HG03196 (cell line): ENCODE data around the gene C4orf51.
"Not testable (repeated sequence)": the region's sequence is repeated elsewhere in the genome, so short reads cannot be mapped to it uniquely, and the experiment has no call there.

ENCODE experiments used
- ATAC-seq: cut with Tn5 transposase; IDR thresholded peaks from one replicate; pipeline ENCODE4 v1.9.1; 2021; ENCODE audit not compliant: unreplicated experiment

The C4orf51 gene

DNA sequence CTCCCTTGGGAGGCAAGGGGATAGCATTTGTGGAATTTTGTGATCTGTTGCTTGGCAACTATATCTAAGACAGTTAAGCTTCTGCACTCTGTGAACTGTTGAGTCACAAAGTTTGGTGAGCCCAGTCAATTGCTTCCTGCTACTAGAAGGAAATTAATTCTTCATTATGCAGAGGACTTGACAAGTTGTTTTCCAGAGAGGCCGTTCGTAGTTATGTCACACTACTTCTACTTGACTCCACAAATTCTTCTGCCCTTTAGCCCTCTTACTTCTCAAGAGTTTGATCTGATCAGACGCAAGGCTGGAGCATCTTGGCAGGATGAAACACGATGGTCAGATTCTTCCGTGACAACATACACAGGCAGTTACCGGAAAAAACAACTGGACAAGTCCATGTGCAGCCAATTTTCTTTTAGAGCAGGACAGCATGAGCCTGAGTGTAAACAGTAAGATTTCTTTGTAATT lies at the start of gene C4orf51:
TSS of gene C4orf51 (plus strand) at position 156 of the 465 bp plus-strand sequence. CDS start at position 214, 58 bp downstream.
- no peak for ATAC-seq

DNA sequence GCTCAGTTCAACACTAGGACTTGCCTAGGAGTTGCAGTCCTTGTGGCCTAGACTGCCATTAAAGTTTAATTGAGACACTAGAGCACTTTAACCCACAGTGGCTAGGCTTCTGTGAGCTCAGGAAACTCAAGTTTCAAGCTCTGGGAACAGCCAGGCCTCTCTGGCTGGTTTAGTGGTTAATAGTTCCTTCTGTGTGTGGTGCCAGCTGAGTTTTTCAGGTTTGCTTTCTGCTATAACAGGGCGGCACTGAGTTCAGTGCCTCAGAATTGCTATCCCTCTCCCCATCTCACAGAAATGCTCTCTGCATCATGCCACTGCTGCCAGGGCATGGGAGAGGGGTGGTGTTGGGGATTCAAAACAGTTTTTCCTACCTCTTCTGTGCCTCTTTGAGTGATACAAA lies 44.8 kb upstream of the C4orf51 start:
- no peak for ATAC-seq

DNA sequence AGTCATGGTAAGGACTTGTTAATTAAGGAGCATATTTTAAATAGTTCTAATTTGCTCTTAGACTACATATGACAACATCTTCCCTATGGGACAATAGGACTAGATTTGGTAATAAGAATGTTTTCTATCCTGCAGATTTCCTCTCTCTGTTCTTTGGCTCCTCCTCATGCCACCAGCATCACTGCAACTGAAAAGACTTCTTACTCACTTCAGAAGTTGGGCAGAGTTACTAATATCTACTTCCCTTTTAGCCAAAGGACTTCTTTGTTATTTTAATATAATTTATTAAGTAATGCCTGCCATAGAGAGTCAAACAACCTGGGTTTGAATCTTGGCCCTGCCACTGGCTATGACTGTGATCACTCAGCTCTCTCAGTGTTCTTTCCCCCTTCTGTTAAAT lies 44.3 kb upstream of the C4orf51 start:
- ATAC-seq = no peak

DNA sequence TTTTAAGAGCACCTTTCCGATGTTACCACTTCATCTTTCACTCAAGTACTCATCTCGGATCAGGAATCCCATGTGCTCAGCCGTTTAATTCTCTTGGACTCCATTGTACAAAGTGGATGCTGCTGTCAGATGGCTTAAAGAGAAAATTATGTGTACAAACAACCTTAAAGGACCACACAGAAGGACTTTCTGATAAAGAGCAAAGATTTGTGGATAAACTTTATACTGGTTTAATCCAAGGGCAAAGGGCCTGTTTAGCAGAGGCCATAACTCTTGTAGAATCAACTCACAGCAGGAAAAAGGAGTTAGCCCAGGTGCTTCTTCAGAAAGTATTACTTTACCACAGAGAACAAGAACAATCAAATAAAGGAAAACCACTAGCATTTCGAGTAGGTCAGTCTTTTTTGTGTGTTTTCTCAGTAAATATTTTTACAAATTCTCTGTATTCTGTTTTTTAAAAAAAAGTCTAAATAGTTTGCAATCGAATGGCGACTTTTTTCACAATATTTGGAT lies 40.7 kb upstream of the C4orf51 start:
- ATAC-seq = no peak

DNA sequence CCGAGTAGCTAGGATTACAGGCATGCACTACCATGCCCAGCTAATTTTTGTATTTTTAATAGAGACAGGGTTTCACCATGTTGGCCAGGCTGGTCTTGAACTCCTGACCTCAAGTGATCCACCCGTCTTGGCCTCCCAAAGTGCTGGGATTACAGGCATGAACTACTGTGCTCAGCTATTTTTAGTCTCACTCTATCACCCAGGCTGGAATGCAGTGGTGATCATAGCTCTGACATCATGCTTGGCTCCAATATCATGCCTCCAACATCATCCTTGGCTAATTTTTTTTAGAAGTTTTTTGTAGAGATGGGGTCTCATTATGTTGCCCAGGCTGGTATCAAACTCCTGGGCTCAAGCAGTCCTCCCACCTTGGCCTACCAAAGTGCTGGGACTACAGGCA lies 39.7 kb upstream of the C4orf51 start:
- not testable (repeated sequence) for ATAC-seq

DNA sequence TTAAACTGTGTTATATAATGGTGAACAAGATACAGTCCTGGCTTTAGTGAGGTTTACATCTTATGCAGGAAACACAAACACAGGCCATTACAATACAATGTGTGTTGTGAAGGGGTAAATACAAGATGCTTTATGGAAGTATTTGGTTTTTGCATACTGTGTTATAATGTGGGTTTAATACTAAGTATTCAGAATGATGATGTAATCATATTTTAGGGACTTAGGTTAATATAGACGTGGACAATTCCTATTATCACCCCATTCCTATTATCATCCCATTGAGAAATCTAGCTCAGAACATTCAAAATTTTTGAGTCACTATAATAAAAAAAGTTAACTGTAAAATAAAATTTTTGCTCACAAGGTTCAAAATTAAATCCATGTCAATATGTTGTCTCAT lies 36.7 kb upstream of the C4orf51 start:
- no peak for ATAC-seq

DNA sequence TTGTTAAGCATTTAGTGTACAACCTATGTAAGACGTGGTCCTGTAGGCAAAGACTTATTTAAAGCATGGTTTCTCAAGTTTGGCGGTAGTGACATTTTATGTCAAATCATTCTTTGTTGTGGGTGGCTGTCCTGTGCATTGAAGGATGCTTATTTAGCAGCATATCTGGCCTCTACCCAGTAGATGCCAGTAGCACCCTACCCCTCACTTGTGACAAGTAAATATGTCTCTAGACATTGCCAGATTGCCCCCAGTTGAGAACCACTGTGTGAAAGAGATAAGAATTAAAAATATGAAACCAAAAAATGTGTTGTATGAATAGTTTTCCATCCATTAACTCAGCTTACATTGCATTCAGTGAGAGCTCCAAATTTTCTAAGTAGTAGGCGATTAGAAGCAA lies 35.2 kb upstream of the C4orf51 start:
- ATAC-seq = no peak

DNA sequence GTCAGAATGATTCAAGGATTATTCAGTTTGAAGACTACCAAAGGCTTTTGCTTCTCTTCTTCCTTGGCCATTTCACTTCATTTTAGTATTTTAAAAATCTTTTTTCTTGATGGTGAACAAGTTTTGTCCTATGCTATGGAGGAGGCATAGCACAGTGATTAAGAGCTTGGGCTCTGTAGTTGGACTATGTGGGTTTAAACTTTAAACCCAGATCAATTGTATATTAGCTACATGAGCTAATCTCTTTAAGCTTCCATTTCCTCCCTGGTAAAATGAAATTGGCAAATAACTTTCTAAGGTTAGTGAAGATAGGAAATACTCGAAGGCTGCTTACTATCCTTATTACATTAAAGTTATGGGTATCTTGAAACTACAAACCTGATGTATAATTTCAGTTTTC lies 23.8 kb upstream of the C4orf51 start:
- no peak for ATAC-seq

DNA sequence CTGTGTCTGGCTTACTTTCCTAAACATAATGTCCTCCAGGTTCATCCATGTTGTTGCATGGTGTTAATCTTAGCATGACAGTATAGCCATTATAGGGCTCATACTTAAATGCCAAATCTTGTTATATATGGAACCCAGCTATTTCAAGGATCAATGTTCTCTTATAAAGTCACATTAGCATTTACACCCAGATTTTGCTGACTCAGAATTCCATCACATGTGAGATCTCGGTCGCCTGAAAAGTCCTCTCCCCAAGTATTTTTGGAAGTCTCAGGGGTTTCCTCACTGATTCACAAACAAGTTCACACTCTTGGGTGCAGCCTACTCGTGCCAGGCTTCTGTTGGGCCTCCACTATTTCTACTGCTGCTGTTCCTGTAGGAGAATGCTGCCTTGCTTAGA lies 19.9 kb upstream of the C4orf51 start:
- ATAC-seq = no peak

DNA sequence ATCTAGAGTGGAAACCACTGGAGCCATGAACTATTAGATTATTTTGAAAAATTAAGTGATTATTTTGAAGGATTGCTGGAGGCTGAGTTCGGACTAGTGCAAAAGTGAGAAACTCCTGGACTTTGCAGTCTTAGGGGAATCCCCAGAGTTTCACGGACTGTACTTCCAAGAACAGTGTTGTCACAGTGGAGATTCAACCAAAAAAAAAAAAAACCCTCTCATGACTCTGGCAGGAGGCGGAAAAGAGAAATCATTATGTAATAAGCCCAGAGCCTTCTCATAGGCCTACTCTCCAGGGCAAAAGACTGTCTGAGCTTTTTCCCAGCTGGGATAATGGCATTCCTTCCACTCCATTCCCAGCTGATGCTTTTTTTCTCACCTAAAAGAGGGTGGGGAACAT lies 16.8 kb upstream of the C4orf51 start:
- no peak for ATAC-seq

DNA sequence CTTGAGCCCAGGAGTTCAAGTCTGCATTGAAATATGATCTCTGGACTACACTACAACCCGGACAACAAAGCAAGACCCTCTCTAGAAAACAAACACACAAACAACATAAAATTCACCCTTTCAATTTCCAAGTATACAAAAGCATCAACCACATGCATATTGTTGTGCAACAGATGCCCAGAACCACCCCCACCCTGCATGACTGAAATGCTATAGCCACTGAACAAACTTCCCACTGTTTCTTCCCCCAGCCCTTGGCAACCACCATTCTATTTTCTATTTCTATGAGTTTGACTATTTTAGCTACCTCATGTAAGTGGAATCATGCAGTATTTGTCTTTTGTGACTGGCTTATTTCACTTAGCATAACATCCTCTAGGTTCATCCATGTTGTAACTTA lies 14.2 kb upstream of the C4orf51 start:
- no peak for ATAC-seq

DNA sequence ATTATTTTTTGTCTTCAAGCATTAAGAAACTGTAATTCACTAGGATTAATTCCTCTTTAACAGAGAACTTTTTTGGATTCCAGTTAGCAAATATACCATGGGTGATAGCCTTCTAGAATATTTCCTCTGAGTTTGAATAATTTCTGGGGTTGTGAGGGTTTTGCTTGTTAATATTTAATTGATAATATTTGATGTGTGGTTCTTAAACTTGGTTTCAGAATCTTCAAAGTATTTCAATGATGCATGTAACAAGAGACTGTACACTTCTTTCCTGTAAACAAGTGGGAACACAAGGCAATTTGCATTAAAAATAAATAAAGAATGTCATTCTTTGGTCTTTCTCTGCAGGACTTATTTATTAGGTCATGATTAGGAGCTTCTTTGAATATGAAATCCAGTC lies 9.5 kb upstream of the C4orf51 start:
- no peak for ATAC-seq

DNA sequence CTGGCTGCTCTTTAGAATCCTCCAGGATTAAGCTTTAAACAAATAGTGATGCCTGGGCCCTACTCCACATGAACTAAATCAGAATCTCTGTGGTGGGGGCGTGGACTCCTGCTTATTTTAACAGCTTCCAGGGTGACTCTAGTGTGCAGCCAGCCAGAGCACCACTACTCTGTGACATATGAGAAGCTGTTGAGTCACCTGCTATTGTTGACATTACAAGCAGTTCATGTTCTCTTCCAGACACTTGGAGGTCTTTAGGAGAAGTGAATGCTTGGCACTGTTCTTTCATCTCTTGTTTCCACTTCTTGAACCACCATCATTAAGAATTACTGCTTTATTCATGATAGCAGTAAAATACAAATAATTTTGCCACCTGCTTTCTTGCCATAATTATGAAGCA lies 426 bp upstream of the C4orf51 start:
- no peak for ATAC-seq

DNA sequence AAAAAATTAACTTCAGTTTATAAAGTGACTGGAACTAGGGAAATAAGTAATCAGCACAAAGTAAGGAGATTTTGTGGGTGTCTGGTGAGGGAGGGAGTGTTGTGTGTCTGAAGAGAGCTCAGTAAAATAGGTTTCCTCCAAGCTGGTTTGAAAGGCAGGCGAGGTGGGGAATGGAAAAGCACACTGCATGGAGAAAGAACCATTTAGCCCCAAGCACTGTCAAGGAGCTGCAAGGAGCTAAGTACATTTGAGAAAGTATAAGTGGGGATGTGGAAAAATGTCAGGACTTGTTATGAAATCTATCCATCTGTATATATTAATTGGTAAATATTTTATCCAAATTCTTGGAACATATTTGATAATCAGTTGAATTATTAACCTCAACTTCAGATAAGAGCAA lies 956 bp downstream of the C4orf51 start:
- ATAC-seq = no peak

DNA sequence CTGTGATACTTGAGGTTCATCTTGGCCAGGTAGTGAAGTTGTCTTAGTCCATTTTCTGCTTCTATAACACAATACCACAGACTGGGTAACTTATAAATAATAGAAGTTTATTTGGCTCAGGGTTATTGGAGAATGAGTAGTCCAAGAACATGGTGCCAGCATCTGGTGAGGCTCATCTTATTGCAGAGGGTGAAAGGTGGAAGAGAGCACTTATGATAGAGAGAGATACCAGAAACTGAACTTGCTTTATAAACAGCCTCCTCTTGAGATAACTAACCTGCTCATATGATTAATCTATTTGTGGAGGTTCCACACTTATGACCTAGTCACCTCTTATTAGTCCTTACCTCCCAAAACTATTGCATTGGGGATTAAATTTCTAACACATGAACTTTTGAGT lies 1.6 kb downstream of the C4orf51 start:
- no peak for ATAC-seq

DNA sequence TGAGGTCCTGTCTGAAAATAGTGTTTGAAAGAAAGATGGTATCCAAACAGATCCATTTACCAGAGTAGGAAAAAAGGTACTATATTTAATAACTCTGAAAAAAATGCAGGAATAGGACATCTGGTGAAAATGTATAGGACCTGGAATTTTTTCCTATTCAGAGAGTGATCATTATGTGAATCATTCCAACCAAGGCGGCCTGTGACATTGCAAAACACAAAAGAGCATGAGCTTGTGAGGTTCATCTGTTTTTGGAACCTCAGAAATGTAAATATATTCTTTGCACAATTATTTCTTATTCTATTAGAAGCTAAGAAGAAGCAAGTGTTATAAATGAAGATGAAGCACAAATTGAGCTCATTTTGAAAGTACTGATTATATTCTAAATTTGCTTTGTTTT lies 2.0 kb downstream of the C4orf51 start:
- ATAC-seq = no peak

DNA sequence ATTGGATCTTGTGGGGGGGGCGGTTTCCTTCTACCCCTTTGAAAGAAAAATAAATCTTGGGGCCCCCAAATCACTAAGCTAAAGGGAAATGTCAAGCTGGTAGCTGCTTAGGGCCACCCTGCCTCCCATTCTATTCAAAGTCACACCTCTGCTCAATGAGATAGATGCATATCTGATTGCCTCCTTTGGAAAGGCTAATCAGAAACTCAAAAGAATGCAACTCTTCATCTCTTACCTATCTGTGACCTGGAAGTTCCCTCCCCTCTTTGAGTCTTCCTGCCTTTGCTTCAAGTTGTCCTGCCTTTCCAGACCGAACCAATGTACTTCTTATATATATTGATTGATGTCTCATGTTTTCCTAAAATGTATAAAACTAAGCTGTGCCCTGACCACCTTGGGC lies 7.0 kb downstream of the C4orf51 start:
- ATAC-seq = no peak

DNA sequence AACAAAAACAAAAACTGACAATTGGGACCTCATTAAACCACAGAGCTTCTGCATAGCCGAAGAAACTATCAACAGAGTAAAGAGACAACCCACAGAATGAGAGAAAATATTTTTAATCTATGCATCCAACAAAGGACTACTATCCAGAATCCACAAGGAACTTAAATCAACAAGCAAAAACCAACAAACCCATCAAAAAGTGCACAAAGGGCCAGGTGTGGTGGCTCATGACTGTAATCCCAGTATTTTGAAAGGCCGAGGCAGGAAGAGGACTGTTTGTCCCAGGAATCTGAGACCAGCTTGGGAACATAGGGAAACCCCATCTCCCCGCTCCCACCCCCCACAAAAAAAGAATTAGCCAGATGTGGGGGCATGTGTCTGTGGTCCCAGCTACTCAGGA lies 10.7 kb downstream of the C4orf51 start:
- ATAC-seq = no peak

DNA sequence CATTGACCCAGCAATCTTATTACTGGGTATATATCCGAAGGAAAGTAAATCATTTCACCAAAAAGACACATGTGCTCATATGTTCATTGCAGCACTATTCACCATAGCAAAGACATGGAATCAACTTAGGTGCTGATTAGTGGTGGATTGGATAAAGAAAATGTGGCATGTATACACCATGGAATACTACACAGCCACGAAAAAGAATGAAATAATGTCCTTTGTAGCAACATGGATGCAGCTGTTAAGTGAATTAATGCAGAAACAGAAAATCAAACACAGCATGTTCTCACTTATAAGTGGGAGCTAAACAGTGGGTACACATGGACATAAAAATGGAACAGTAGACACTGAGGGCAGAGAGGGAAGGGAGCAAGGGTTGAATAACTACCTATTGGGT lies 11.5 kb downstream of the C4orf51 start:
- ATAC-seq = not testable (repeated sequence)

DNA sequence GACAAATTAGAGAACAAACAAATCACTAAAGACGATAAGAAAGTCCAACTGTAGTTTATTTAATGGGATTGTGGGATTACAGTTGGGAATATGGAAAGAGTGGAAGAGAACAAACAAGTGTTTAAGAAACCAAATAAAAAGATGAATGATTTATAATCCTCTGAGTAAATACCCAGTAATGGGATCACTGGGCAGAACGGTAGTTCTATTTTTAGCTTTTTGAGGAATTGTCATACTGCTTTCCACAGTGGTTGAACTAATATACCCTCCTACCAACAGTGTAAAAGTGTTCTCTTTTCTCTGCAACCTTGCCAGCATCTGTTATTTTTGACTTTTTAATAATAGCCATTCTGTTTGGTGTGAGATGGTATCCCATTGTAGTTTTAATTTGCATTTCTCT lies 15.0 kb downstream of the C4orf51 start:
- ATAC-seq = no peak

DNA sequence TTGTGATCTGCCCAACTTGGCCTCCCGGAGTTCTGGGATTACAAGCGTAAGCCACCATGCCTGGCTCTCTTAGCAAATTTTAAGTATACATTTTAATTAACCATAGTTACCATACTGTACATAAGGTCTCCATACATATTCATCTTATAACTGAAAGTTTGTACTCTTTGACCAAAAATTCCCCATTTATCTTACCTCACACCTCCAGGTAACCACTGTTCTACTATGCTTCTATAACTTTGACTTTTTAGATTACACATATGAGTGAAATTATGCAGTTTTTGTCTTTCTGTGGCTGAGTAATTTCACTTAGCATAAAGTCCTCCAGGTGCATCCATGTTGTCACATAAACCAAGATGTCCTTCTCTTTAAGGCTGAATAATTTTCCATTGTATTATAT lies 17.4 kb downstream of the C4orf51 start:
- no peak for ATAC-seq

DNA sequence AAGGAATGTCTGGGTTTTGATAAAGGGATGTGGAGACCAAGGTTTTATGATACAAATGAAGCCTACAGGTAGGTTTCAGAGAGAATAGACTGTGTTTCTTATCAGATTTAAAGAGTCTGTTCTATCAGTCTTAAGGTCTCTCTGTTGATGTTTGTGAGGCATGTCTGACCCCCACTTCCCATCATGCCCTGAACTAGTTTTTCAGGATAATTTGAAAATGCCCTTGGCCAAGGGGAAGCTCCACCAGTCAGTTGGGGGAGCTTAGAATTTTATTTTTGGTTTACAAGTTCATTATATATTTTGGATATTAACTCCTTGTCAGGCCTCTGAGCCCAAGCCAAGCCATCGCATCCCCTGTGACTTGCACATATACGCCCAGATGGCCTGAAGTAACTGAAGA lies 18.6 kb downstream of the C4orf51 start:
- no peak for ATAC-seq

DNA sequence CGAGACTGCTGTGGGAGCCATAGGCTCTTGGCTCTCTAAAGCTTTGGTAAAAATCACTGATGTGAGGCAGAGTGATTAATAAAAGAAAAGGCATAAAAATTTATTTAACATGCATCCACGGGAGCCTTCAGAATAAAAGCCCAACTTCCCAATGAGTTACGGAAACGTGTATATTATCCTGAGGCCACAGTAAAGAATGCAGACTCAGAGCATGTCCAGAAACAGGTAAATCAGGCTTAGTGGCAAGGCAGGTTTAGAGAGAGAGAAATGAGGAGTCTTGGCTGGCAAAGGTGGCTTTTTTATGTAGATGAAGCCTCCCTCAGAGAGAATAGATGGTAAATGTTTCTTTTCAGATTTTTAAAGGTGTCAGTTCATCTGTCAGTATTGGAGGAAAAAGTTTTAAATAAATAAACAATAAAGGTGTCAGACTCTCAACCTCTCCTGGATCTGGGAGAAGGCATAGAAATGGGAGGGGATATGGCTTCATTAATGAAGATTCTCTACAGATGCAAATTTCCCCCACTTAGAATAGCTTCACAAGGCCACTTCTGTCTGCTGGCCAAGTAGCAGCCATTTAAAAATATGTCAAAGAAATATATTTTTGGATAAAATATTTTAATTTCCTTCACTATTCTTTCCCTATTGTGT lies 24.0 kb downstream of the C4orf51 start:
- no peak for ATAC-seq
